ENCODE results near the gene CFAP46. TPM values are rescaled to one million over a fixed set of nuclear protein-coding genes. Genes with fewer than 3 reads are reported as not detected.
"Not testable (repeated sequence)": the region's sequence is repeated elsewhere in the genome, so short reads cannot be mapped to it uniquely, and the experiment has no call there.

Gene CFAP46
- total RNA-seq, 1 donor from 2014 or later = 4.4 TPM

DNA sequence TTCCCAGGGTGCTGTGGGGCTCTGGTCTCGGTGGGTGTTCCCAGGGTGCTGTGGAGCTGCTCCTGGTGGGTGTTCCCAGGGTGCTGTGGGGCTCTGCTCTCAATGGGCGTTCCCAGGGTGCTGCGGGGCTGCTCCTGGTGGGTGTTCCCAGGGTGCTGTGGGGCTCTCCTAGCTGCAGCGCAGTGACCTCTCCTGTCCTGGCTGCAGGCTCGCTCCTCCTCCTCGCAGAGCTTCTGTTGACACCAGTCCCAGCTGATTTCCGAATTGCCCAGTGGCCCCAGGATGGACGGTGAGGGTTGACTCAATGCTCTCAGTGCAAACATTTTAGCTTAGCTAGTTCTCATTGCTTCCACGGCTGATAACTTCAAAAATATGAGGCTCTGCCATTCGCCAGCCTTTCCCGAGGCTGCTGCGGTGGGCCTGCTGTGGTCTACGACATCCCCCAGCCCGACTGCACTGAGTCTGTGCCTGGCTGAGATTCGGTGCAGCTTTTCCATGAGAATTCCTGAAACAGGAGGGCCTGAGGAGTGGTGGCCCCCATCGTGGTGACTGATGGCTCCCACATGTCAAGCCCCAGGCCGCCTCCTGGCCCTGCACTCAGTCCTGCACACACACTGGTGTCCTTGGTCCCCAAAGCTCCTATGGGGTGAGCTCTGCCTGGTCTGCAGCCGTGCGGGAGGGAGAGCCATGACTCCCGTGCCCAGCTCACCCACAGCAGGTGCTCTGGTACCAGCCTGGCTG lies 98.1 kb downstream of the CFAP46 start:
- H3K27me3 Mint-ChIP-seq (ENCODE audit: low read depth) = peaks cover 32% of the 10 kb centered on the region
- H3K36me3 Mint-ChIP-seq (ENCODE audit: low read depth) = no peaks in the 10 kb centered on the region
- H3K4me3 Mint-ChIP-seq = no peak overlapping the region
- H3K4me1 Mint-ChIP-seq = peaks cover 6% of the 10 kb centered on the region
- no peak for DNase-seq (ENCODE audit: low read depth, low spot score)
- H3K27ac Mint-ChIP-seq (ENCODE audit: unreplicated experiment) = no peak overlapping the region
- H3K9me3 Mint-ChIP-seq = peaks cover 6% of the 10 kb centered on the region
- TF ChIP-seq, protein P1, sequence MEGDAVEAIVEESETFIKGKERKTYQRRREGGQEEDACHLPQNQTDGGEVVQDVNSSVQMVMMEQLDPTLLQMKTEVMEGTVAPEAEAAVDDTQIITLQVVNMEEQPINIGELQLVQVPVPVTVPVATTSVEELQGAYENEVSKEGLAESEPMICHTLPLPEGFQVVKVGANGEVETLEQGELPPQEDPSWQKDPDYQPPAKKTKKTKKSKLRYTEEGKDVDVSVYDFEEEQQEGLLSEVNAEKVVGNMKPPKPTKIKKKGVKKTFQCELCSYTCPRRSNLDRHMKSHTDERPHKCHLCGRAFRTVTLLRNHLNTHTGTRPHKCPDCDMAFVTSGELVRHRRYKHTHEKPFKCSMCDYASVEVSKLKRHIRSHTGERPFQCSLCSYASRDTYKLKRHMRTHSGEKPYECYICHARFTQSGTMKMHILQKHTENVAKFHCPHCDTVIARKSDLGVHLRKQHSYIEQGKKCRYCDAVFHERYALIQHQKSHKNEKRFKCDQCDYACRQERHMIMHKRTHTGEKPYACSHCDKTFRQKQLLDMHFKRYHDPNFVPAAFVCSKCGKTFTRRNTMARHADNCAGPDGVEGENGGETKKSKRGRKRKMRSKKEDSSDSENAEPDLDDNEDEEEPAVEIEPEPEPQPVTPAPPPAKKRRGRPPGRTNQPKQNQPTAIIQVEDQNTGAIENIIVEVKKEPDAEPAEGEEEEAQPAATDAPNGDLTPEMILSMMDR (conservative IDR thresholded peaks at IDR 0.05) = no peak

DNA sequence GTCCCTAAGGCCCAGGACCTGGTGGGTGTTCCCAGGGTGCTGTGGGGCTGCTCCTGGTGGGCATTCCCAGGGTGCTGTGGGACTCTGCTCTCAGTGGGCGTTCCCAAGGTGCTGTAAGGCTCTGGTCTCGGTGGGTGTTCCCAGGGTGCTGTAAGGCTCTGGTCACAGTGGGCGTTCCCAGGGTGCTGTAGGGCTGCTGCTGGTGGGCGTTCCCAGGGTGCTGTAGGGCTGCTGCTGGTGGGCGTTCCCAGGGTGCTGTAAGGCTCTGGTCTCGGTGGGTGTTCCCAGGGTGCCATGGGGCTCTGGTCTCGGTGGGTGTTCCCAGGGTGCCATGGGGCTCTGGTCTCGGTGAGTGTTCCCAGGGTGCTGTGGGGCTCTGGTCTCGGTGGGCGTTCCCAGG lies 99.1 kb downstream of the CFAP46 start:
- H3K9me3 Mint-ChIP-seq; H3K27ac Mint-ChIP-seq (ENCODE audit: unreplicated experiment); DNase-seq (ENCODE audit: low read depth, low spot score); H3K36me3 Mint-ChIP-seq (ENCODE audit: low read depth); H3K4me1 Mint-ChIP-seq; H3K4me3 Mint-ChIP-seq: not testable (repeated sequence)
- H3K27me3 Mint-ChIP-seq (ENCODE audit: low read depth) = peaks cover 38% of the 10 kb centered on the region

DNA sequence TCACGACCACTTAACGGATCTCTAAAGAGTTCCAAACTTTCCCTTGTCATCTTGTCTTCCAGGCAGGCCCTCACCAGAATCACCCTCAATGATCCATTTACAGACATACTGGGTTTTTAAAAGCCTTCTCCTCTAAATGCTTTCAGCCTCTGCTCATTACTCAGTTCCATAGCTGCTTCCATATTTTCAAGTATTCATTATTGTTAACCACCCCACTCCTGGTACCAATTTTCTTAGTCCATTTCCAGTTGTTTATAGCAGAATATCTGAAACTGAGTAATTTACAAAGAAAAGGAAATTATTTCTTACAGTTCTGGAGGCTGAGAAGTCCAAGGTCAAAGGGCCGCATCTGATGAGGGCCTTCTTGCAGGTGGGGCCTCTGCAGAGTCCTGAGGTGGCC lies 100.0 kb downstream of the CFAP46 start:
- TF ChIP-seq, protein P1 (conservative IDR thresholded peaks at IDR 0.05) = no peak
- peaks cover 6% of the 10 kb centered on the region for H3K9me3 Mint-ChIP-seq
- no peaks in the 10 kb centered on the region for H3K36me3 Mint-ChIP-seq (ENCODE audit: low read depth)
- H3K4me3 Mint-ChIP-seq = no peak overlapping the region
- H3K27ac Mint-ChIP-seq (ENCODE audit: unreplicated experiment) = no peak overlapping the region
- H3K4me1 Mint-ChIP-seq = no peaks in the 10 kb centered on the region
- H3K27me3 Mint-ChIP-seq (ENCODE audit: low read depth) = peaks cover 34% of the 10 kb centered on the region
- DNase-seq (ENCODE audit: low read depth, low spot score) = no peak

DNA sequence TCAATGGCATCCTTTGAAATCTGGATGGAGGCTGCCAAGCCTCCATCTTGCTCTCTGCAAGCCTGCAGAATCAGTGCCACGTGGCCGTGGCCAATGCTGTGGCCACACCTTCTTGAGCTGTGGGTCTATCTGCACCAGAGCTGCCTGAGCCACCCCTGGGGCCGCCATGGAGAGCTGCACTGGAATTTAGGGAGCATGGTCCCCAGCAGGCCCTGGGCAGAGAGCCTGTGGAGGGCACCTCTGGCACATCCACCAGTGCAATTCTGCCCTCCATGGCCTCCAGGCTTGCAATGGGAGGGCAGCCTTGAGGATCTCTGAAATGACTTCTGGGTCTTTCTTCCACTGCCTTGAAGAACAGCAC lies 100.8 kb downstream of the CFAP46 start:
- no peaks in the 10 kb centered on the region for H3K36me3 Mint-ChIP-seq (ENCODE audit: low read depth)
- no peak overlapping the region for H3K4me3 Mint-ChIP-seq
- peaks cover 40% of the 10 kb centered on the region for H3K27me3 Mint-ChIP-seq (ENCODE audit: low read depth)
- TF ChIP-seq, protein P1 (conservative IDR thresholded peaks at IDR 0.05) = no peak
- peaks cover 6% of the 10 kb centered on the region for H3K9me3 Mint-ChIP-seq
- H3K4me1 Mint-ChIP-seq = no peaks in the 10 kb centered on the region
- DNase-seq (ENCODE audit: low read depth, low spot score) = no peak
- H3K27ac Mint-ChIP-seq (ENCODE audit: unreplicated experiment) = no peak overlapping the region

DNA sequence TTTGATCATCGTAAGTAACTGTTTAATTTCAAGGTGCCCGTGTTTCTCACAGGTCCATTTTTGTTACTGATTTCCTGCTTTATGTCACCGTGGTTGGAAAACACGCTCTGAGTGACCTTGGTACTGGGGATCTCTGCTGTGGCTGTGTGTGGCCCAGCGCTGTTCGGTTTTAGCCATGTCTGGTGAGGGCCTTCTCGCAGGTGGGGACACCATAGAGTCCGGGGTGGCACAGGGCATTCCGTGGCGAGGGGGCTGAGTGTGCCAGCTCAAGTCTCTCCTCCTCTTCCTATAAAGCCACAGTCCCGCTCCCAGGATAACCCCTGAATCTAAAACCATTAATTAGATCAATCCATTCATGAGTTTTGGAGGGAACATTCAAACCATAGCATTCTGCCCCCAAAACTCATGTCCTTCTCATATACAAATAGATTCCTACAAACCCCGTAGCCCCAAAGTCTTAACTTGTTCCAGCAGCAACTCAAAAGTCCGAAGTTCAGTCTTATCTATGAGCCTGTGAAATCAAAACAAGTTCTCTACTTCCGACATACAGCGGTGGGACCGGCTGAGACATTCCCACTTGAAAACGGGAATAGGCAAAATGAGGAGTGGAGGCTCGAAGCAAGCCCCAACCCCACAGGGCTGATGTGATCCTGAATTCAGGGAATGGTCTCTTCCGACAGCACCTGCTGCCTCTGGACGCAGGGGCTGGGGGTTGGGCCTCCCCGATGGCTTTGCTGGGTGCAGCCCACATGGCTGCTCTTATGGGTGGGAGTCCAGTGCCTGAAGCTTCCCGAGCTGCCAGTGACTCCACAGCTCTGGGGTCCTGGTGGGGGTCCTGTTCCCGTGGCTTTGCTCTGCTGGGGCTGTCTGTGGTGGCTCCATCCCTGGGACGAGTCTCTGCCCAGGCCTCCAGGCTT lies 101.4 kb downstream of the CFAP46 start:
- no peak for DNase-seq (ENCODE audit: low read depth, low spot score)
- TF ChIP-seq, protein P1 (conservative IDR thresholded peaks at IDR 0.05) = no peak
- Mint-ChIP-seq H3K27ac (ENCODE audit: unreplicated experiment) (peak overlapping the region; percentile 90), H3K4me1 (no peaks in the 10 kb centered on the region), H3K4me3 (no peak overlapping the region), H3K9me3 (peaks cover 6% of the 10 kb centered on the region), H3K36me3 (ENCODE audit: low read depth) (no peaks in the 10 kb centered on the region), H3K27me3 (ENCODE audit: low read depth) (peaks cover 40% of the 10 kb centered on the region)

DNA sequence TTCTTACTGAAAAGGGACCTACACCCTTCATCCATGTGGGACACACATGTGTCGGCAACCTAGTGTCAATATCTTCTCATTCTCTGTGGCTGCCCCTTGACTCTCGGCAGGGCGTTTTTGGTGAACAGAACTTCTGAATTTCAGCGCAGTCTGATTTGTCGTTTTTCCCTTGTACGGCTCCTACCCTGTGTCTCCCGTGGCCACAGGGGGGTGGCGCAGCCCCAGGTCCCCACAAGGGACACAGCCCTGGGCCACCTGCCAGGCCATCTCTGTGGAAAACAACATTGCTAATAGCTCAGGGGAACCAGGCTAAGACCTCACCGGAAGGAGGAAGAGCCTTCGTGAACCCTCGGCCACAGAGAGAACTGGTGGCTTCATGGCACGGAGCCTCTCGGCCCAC lies 103.3 kb downstream of the CFAP46 start:
- H3K27ac Mint-ChIP-seq (ENCODE audit: unreplicated experiment) = no peak overlapping the region
- H3K4me1 Mint-ChIP-seq = no peaks in the 10 kb centered on the region
- no peak overlapping the region for H3K4me3 Mint-ChIP-seq
- H3K9me3 Mint-ChIP-seq = peaks cover 6% of the 10 kb centered on the region
- H3K36me3 Mint-ChIP-seq (ENCODE audit: low read depth) = no peaks in the 10 kb centered on the region
- H3K27me3 Mint-ChIP-seq (ENCODE audit: low read depth) = peaks cover 41% of the 10 kb centered on the region
- TF ChIP-seq, protein P1 (conservative IDR thresholded peaks at IDR 0.05) = no peak
- DNase-seq (ENCODE audit: low read depth, low spot score) = no peak

Measured in neural crest cell (in vitro differentiated cells).